GM21423 (cell line): ENCODE results near the gene TRAPPC3L.

Experiments
- ATAC-seq: cut with Tn5 transposase; IDR thresholded peaks from one replicate; pipeline ENCODE4 v1.9.1; 2021; ENCODE audit warnings: mild to moderate bottlenecking, moderate library complexity; ENCODE audit not compliant: unreplicated experiment

TRAPPC3L gene

DNA sequence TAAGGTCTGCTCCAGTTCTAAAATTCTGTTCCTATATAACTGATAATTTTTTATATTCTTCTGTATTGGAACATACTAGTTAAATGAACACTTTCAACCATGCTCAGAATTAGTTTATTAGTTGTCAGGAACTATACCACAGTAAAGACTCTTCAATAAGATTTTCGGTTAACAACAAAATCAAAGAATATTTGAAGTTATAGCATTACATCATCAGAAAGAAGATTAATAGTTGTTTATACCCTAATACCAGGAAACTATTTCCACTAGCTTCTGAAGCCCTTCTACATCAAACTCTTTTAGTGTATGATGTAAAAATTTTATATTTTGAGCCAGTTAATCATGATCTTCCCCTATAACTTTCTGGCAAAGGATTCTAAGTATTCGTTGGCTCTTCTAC is 14.6 kb upstream of the TRAPPC3L start:
- ATAC-seq: no peak

DNA sequence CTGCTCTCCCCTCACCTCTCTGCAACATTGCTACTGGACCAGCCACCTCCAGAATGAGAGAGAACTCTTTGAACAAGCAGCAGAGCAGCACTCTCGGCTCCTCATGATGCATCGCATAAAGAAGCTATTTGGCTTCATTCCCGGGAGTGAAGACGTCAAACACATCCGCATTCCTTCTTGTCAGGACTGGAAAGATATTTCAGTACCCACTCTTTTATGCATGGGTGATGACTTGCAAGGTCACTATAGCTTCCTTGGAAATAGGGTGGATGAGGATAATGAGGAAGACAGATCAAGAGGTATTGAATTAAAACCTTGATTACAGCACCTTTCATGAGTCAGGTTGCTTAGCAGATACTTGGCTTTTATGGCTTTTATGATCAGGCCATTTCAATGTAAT is 12.4 kb upstream of the TRAPPC3L start:
- no peak for ATAC-seq

DNA sequence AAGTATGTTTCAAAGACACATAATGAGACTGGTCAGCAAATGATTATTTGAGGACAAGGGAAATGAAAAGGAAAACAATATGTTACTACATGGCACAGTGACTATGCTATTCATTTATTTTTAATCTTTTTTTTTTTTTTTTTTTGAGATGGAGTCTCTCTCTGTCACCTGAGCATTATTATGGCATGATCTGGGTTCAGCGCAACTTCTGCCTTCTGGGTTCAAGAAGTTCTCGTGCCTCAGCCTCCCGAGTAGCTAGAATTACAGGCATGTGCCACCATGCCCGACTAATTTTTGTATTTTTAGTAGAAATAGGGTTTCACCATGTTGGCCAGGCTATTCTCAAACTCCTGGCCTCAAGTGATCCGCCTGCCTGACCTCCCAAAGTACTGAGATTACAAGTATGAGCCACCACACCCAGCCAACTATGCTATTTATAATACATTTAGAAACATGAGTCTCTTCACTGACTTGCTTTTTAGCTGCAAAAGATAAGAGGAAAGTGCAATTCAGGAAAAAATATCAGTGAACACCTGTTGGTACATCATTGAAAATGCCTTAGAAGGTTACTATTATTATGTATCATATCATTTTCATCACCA is 11.4 kb upstream of the TRAPPC3L start:
- no peak for ATAC-seq

DNA sequence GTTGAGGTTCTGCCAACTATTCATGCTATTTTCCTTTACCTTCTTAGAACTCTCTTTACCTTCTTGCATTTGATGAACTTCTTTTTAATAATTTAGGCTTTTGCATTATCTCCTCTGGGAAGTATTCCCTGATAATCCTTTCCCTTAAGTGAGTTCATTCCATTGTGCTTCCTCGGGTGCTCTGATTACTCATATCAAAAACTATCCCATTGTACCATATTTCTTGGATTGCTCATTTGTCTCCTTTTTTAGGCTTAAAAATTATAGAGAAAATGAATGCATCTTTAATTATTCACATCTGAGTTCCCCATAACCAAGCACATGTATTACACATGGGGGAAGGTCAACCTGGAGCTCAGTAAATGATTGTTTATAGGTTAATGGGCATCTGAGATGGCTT is 10.6 kb upstream of the TRAPPC3L start:
- no peak for ATAC-seq

DNA sequence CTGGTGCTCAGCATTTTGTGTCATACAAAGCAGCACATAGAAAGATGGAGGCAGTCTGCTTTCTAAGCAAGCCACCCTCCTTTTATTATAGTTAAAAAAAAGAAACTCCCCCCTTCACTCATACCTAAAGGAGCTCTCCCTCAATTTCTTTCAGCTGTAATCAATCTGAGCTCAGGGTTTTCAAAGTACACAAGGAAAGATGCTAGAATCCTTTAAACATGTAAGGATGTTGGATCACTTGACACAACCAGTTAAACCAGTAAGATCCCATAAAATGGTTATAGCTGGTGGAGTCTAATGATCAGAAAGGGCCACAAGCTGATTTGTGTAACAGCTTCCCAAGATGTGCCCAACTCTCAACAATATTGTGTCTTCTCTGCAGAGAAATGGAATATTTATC is 8.0 kb upstream of the TRAPPC3L start, which contains the start of gene CALHM4:
TSS of gene CALHM4 (plus strand) at position 301 of the 400 bp plus-strand sequence. CDS start at position 344, 43 bp downstream.
- no peak for ATAC-seq

DNA sequence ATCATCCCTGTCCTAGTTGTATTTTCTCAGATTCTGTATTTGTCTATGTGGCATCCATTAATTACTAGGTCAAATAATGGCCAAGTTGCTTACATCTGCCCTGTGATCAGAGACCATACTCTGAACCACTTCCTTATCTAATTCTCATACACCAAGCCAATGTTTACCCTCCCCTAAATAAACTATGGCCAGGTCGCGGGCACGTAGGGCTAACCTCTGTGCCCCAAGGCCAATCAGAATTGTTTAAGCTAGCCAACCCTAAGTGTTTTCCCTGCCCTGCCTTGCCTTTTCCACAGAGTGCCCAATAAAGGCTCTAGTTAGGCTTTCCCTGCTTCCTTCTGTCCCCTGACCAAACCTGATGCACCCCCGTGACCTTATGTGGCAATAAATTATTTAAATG is 5.3 kb upstream of the TRAPPC3L start:
- no peak for ATAC-seq

DNA sequence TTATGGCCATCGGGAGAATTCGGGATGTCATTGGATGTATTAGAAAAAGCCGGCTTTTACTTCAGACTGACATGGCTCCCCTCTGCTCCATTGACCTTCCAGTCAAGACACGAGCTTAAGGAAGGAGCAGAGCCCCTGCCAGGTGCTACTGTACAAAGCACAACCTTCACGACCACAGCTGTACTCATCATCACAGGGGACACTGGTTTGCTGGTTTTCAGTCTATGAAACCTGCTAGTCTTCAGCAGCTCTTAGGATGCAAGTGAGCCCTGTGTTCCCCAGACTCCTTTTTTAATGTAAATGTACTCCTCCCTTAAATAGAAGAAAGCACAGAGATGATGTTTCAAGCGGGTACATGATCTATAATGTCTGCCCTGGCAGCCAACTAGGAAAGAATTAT is 1.9 kb upstream of the TRAPPC3L start:
- ATAC-seq: no peak

DNA sequence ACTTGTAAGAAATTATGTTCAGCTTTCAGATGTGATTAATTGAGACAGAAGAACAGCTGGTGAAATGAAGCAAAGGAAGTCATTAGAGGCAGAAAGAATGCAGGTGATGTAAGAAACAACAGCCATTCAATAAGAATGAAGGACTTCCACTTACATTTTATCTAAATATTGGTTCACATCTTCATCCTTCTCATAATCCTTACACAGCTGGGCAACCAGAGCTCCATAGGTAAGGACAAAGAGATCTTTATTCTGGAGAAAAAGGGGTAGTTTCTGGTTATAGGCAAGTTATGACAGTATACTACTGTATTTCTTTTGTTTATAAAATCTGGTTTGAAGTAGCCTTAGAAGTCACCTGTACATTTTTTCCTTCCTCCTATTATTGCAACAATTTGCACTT is 2.3 kb downstream of the TRAPPC3L start:
- ATAC-seq: no peak

DNA sequence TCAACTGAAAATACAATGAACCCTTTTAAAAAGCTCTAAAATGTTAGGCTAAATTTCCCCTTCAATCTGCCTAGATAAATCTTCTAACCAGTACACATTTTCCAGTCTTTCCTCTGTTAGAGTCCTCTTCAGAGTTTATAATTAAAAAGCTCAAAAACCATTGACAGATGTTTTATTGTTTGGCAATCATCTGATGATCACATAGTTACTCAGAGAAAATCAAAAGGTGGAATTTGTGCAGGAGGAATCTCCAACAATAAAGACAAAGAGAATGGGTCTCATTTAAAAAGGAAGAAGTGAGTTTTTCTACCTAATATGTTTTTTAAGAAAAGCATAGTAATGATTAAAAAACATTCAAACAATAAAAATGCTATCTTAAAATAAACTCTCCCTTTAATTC is 3.1 kb downstream of the TRAPPC3L start:
- ATAC-seq: no peak

DNA sequence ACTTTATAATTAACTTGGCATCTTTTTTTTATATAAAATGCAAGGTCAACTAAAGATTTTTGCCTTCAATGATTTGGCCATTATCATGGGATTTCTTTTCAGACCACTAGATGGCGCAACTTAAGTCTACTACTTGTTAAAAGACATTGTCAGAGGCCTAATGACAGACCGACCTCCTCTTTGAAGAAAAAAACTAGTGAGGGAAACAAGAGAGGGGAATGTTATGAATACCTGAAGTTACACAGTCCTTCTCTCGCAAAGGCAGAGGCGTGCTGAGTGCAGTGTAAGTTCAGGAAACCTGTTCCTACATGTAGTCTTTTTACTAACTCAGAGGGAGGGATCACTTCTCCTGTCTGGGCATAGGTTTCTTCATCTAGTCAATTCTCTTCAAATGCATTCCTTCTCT is 9.3 kb downstream of the TRAPPC3L start:
- no peak for ATAC-seq

DNA sequence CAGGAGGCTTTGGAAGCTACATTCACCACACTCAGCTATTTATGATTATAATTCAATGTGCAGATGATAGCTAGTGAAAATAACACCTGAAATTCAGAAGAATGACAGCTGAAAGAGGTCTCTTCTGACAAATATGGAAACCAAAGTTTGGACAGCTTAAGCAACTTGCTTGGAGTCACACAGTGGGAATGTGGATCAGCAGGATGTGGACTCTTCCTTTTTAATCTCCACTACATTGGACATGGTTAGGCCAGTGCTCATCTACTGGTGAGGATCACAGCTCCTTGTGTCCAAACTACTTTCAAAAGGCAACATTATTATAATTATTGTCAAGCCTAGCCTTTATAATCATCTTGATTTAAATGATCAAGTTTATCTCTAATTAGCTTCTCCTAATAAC is 10.4 kb downstream of the TRAPPC3L start:
- ATAC-seq: no peak

DNA sequence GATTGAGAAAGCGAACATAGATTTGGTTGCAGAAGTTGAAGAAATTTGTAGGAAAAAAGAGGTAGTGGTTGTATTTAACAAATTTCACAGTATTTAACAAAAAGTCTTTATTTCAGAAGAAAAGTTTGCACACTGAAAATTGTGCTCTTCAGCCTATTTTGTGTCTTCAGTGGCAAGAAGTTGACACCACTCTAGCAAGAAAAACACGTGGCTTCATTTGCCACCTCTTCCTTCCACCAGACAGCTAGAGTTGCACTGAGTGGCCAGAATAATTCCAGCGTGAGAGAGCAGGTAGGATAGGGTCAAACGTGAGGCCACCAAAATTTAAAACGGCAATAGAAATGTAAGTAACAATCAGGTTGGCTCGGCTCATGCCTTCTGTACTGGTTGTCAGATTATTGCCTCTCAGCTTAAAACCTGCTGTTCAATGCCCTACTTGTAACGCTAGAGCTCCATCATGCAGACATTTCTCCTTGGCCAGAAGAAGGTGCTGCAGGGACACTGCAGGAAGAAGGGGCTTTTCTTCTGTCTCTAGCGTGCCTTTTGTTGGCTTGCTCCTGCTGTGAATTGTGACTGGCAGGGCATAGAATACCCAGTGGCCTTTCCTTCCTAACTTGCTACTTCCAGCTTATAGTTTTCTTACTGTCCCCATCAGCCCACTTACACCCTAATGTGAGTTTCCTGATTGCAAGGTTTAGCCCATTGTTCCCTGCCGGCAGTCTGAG is 12.1 kb downstream of the TRAPPC3L start:
- no peak for ATAC-seq

DNA sequence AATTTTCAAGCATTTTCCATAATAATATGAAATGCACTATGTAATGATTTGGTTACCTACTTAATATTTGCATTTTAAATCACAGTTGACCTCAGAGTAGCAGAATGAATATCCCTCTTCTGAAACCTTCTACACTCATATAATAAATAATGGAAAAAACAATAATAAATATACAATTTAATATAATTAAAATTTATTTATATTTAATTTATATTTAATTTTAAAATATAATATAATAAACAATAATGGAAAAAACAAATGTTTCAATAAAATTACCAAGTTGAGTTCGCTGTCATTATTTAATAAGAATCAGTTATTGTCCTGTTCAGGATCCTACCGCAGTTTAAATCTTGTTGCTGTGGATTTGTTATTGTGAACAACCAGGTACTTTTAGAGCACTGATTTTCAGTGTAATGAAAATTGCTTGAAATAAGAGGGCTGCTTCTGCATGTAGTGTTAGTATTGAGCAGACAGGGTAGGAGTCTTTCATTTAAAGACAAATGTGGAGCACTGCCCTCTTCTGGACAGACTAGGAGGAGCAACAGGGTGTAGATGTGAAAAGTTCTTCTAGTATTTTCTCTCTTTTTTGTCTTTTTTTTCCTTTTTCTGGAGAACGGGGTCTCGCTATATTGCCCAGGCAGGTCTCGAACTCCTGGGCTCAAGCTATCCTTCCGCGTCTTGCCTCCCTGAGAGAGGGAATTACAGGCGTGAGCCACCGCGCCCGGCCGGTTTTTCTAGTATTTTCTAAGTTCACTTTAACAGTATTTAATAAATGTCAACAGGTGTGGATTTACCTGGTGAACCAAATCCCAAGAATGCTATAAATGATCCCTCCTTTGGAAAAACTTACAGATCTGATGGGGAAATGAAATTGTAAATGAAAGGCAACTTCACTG is 13.6 kb downstream of the TRAPPC3L start:
- peak; percentile 78 for ATAC-seq

DNA sequence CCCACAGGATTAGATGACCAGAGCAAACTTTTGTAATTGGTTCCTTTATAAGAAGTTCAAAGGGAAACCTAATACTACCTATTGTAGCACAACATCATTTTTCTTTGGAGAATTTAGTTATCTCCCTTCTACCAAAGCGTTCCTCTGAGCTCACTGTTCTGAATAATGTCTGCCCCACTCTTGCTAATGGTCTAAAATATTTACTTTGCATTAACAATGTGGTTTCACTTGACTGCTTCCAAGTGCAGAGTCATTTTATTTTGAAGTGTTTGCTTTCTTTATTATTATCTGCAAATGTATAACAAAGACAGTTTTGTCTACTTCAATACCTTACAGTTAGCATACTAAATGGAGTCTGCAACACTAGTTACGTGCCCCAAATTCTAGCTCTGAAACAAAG is 15.0 kb downstream of the TRAPPC3L start:
- no peak for ATAC-seq

DNA sequence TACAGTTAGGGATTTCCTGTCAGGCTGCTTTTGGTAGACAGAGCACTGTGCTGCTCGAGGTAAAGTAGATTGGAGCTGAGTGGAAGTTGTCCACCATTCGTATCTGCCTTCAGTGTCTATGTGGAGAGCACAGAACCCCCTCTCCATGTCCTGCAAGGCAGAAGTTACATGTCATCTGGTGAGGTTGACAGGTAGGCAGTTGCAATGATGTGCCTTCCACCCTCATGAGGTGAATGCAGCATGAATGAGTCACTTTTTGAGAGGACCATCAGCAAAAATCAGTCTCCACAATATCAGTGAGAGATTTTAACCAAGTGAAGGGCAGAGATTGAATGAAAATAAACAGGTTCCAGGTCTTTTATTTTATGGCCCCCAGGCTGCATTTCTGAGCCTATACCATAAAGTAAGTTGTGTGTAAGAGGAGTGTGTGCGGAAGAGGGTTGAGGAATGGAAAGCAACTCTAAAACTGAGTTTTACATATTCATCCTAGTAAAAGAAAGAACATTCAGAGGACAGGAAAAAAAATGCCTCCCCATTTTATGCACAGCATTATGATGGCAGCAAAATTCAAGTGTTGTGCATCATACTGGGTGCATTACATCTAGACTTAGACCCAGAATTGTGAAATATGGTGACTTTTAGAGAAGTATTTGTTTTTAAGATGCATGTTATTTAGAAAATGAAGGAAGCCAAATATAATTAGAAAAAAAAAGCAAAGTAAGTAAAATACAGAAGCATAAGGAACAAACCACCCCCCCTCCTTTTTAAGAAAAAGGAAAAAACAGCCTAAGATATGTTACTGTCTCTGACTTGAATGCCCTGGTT is 15.8 kb downstream of the TRAPPC3L start:
- no peak for ATAC-seq

DNA sequence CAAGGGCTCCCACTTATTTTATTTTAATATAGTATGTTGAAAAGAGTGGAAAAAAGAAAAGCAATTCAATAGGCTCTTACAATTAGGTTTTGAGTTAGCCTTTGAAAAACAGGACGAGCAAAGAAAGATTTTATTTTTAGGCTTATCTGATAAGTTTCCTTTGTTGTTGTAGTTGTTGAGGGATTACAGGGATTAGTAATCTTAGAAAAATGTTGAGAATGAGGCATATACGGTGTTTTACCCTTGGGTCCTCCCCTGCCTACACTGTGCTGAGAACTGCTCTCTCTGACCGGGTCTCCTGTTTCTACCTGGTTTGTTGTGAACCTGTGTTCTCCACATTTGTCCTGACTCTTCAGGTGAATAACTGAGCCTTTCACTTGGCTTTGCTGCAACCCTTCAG is 16.7 kb downstream of the TRAPPC3L start:
- ATAC-seq: no peak

DNA sequence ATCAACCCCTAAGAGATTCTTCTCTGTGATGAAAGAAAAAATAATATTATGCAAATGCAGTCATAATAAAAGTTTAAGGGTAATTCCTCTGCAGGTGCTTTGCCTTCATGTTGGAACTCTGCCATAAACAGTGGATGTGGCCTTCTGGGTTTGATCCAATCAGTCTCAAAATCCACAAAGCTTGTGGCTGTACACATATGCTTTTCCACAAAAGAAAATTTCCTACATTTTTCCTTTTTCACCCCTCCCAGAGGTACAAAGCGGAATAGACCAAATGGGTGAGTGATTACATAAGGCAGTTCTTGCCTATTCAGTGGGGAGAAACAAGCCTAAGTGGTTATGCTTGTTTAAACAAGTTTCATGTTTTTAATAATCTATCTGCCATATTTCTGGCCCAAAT is 17.4 kb downstream of the TRAPPC3L start:
- no peak for ATAC-seq

DNA sequence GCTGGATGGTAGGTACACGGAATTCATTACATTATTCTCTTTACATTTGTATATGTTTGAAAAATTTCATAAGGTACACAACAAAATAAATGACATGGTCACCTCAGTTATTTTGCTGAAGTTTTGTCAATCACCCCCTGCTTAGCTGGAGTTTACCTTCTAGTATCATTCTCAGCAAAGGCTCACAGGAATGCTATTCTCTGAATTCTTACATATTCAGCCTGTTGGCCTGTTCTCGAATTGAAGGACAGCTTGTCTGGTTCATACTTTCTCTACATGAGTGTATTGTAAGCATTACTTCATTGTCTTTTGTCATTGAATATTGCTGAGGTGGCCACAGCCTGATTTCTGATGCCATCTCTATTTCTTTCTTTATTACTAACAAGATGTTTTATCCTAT is 21.2 kb downstream of the TRAPPC3L start:
- no peak for ATAC-seq

DNA sequence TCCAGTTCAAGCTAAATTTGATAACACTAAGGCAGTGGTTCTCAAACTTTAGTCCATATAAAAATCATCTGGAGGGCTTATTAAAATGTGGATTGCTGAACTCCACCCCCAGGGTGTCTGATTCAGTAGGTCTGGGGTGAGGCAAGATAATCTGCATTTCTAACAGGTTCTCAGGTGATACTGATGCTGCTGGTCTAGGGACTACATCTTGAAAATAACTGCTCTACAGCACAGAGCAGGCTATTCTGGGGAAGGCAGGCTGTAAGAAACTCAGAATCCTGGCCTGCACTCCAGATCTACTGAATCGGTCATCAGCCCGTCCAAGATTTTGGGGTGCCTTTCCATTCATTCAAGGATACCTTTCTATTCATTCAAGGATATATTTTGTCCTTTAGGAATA is 22.6 kb downstream of the TRAPPC3L start:
- no peak for ATAC-seq

DNA sequence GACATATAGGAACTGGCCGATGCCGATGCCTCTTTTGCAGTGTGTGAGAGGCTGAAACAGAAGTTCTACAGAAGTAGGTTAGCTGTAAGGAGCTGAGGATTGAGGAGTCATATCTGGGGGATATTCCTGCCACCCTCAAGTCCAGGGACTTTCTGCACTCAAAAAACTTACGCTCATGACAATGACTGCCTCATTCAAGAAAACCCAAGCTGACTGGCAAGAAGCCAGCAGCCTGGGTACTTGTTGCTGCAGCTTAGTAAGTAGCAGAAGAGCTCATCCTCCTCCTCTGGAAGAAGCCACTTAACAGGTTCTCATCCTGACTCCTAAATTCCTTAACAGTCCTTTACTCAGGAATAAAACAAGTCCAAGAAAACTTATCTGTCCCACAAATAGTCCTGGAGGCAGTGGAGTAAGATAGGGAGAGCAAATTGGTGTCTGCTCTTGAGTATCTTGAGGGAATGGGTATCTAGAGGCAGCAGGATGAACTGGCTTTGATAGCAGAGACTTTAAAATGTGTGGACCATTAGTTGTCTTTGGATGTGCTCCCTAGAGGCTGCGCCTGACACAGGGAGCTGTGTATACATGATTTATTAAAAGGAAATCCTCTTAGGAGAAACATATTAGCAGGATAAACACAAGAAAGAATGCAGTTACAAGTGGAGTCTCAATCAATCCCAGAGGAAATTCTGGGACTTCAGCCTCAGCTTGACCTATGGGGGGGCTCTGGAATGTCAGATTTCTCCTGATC is 26.7 kb downstream of the TRAPPC3L start:
- no peak for ATAC-seq
